H1 (cell line): Measurements from ENCODE around the gene UBA3. TPM values are rescaled to one million over a fixed set of nuclear protein-coding genes. Genes with fewer than 3 reads are reported as not detected.

Source experiments
- CTCF ChIA-PET: fragments of 300-600 bp; sonication (Branson Sonifier 250); formaldehyde crosslinking; loops from one replicate; lab custom pipeline; 2021; ENCODE audit not compliant: partially characterized antibody; lab: Charles Lee
- POLR2A ChIA-PET: fragments of 300-600 bp; sonication (Branson Sonifier 250); formaldehyde crosslinking; loops from one replicate; lab custom pipeline; 2021; ENCODE audit warnings: inconsistent platforms; ENCODE audit not compliant: partially characterized antibody; lab: Charles Lee
- DNase-seq, 2 experiments: peaks; one replicate each; pipeline versions ENCODE4 v3.0.0 to v3.0.0-alpha.2; 2010 to 2022; ENCODE audit warnings: low spot score in 2 of 2, low read depth in 1 of 2, mixed read lengths in 1 of 2
- FAIRE-seq: peaks from 2 replicates; lab custom pipeline; 2011; peaks lifted over from hg19 to GRCh38; lab: Jason Lieb, UNC
- H2AFZ ChIP-seq: 2 replicates; pipeline ENCODE4 v1.8.1; 2012; ENCODE audit warnings: low read length, inconsistent platforms
- H2AK5ac ChIP-seq: 2 replicates; pipeline ENCODE4 v1.6.1; 2013; ENCODE audit warnings: low read depth, low read length
- H2BK120ac ChIP-seq: replicated peaks from 2 replicates; pipeline ENCODE3; 2013; ENCODE audit warnings: low read depth, low read length, inconsistent platforms
- H2BK12ac ChIP-seq: 2 replicates; pipeline ENCODE4 v1.6.1; 2013; ENCODE audit warnings: low read depth, low read length
- H2BK15ac ChIP-seq: 2 replicates; pipeline ENCODE4 v1.6.1; 2013; ENCODE audit warnings: low read length
- H2BK20ac ChIP-seq: 2 replicates; pipeline ENCODE4 v1.6.1; 2013; ENCODE audit warnings: low read length
- H2BK5ac ChIP-seq: 2 replicates; pipeline ENCODE4 v1.6.1; 2013; ENCODE audit warnings: low read depth, low read length
- H3K14ac ChIP-seq: 2 replicates; pipeline ENCODE4 v1.6.1; 2013; ENCODE audit warnings: inconsistent platforms; ENCODE audit not compliant: insufficient read length
- H3K18ac ChIP-seq: 2 replicates; pipeline ENCODE4 v1.6.1; 2013; ENCODE audit warnings: low read length; ENCODE audit errors: extremely low read depth
- H3K23ac ChIP-seq: 2 replicates; pipeline ENCODE4 v1.6.1; 2013; ENCODE audit warnings: inconsistent platforms; ENCODE audit not compliant: insufficient read length
- H3K23me2 ChIP-seq: 2 replicates; pipeline ENCODE4 v1.6.1; 2013; ENCODE audit warnings: low read depth, low read length
- H3K27ac ChIP-seq: 2 replicates; pipeline ENCODE4 v1.6.1; 2011; ENCODE audit warnings: low read depth, low read length, inconsistent platforms
- H3K27me3 ChIP-seq, 4 experiments: replicated peaks in 1 of 4; 1 replicate in 1 of 4; 2 replicates in 3 of 4; pipeline versions ENCODE4 v1.6.1 to v1.8.1; 2011 to 2013; ENCODE audit warnings: low read length in 3 of 4, mild to moderate bottlenecking in 3 of 4, inconsistent platforms in 2 of 4, mixed read lengths in 2 of 4, moderate library complexity in 1 of 4; ENCODE audit not compliant: control insufficient read depth in 3 of 4, insufficient read depth in 3 of 4; ENCODE audit errors: extremely low read depth in 1 of 4
- H3K36me3 ChIP-seq, 4 experiments: 2 replicates each; pipeline versions ENCODE4 v1.6.1 to v1.8.1; 2011 to 2013; ENCODE audit warnings: mild to moderate bottlenecking in 4 of 4, low read length in 3 of 4, moderate library complexity in 2 of 4, control low read depth in 1 of 4, inconsistent platforms in 1 of 4; ENCODE audit not compliant: insufficient read depth in 4 of 4, control insufficient read depth in 2 of 4
- H3K4ac ChIP-seq: replicated peaks from 2 replicates; pipeline ENCODE3; 2013; ENCODE audit warnings: low read length, low read depth, mixed read lengths, inconsistent platforms; ENCODE audit not compliant: insufficient read length
- H3K4me1 ChIP-seq, 4 experiments: replicated peaks in 1 of 4; 1 replicate in 1 of 4; 2 replicates in 3 of 4; pipeline versions ENCODE4 v1.6.1 to v1.8.1; 2011 to 2013; ENCODE audit warnings: low read length in 3 of 4, inconsistent platforms in 2 of 4, mixed read lengths in 1 of 4; ENCODE audit not compliant: insufficient read depth in 4 of 4, control insufficient read depth in 3 of 4
- H3K4me2 ChIP-seq, 2 experiments: 2 replicates each; pipeline versions ENCODE4 v1.6.1 to v1.8.1; 2011 to 2013; ENCODE audit warnings: low read depth in 2 of 2, low read length in 2 of 2, control low read depth in 1 of 2, inconsistent platforms in 1 of 2, mild to moderate bottlenecking in 1 of 2; ENCODE audit not compliant: insufficient read depth in 1 of 2
- H3K4me3 ChIP-seq, 4 experiments: fragments of 200-600, 300-600 bp in 1 of 4; sonication (generic), shearing (Covaris generic), sonication (Bioruptor Twin) in 1 of 4; 2 replicates each; pipeline versions ENCODE4 v1.5.1 to v1.8.1; 2011 to 2016; ENCODE audit warnings: low read length in 4 of 4, low read depth in 3 of 4, control low read depth in 2 of 4, inconsistent platforms in 2 of 4, mild to moderate bottlenecking in 2 of 4, mixed read lengths in 1 of 4, moderate library complexity in 1 of 4; ENCODE audit not compliant: insufficient read depth in 2 of 4; ENCODE audit errors: extremely low read depth in 1 of 4
- H3K56ac ChIP-seq: replicated peaks from 2 replicates; pipeline ENCODE3; 2013; ENCODE audit warnings: low read depth, mild to moderate bottlenecking, mixed read lengths, low read length, inconsistent platforms; ENCODE audit not compliant: insufficient read length
- H3K79me1 ChIP-seq: 2 replicates; pipeline ENCODE4 v1.6.1; 2013; ENCODE audit warnings: low read depth, low read length, control low read depth
- H3K79me2 ChIP-seq, 2 experiments: 2 replicates each; pipeline versions ENCODE4 v1.6.1 to v1.8.1; 2012 to 2013; ENCODE audit warnings: low read length in 2 of 2, mild to moderate bottlenecking in 2 of 2, inconsistent platforms in 1 of 2; ENCODE audit not compliant: insufficient read depth in 2 of 2, control insufficient read depth in 1 of 2
- H3K9ac ChIP-seq, 4 experiments: replicated peaks in 1 of 4; 1 replicate in 1 of 4; 2 replicates in 3 of 4; pipeline versions ENCODE4 v1.6.1 to v1.8.1; 2011 to 2013; ENCODE audit warnings: low read depth in 3 of 4, low read length in 3 of 4, control low read depth in 2 of 4, mild to moderate bottlenecking in 2 of 4, moderate library complexity in 2 of 4, inconsistent platforms in 1 of 4; ENCODE audit errors: extremely low read depth in 1 of 4
- H3K9me3 ChIP-seq, 2 experiments: 2 replicates each; pipeline versions ENCODE4 v1.6.1 to v1.8.1; 2012 to 2013; ENCODE audit warnings: mild to moderate bottlenecking in 2 of 2, moderate library complexity in 2 of 2, control low read depth in 1 of 2, inconsistent platforms in 1 of 2, low read depth in 1 of 2, low read length in 1 of 2, mixed read lengths in 1 of 2; ENCODE audit not compliant: insufficient read depth in 2 of 2
- H4K20me1 ChIP-seq, 2 experiments: replicated peaks in 1 of 2; 2 replicates each; pipeline versions ENCODE3 to v1.8.1; 2011 to 2013; ENCODE audit warnings: inconsistent platforms in 2 of 2, low read length in 2 of 2, mild to moderate bottlenecking in 1 of 2; ENCODE audit not compliant: insufficient read depth in 2 of 2, control insufficient read depth in 1 of 2
- H4K5ac ChIP-seq: 2 replicates; pipeline ENCODE4 v1.6.1; 2013; ENCODE audit warnings: low read length, low read depth, mixed read lengths, inconsistent platforms; ENCODE audit not compliant: insufficient read length
- H4K8ac ChIP-seq: 2 replicates; pipeline ENCODE4 v1.8.0; 2013; ENCODE audit warnings: mild to moderate bottlenecking, moderate library complexity, low read length, inconsistent platforms; ENCODE audit not compliant: insufficient read depth; ENCODE audit errors: extremely low read depth
- H4K91ac ChIP-seq: replicated peaks from 2 replicates; pipeline ENCODE3; 2013; ENCODE audit warnings: low read length, mixed read lengths, inconsistent platforms; ENCODE audit not compliant: insufficient read length
- CTBP2 ChIP-seq: IDR thresholded peaks from 2 replicates; pipeline ENCODE4 v1.7.0; 2011; ENCODE audit warnings: borderline replicate concordance, mild to moderate bottlenecking, moderate library complexity, mixed read lengths, low read length; ENCODE audit not compliant: insufficient read depth, insufficient read length
- USF2 ChIP-seq: IDR thresholded peaks from 2 replicates; pipeline ENCODE4 v1.6.1; 2011; ENCODE audit warnings: low read length, improper control_type of control experiment
- ZNF274 ChIP-seq: IDR thresholded peaks from 2 replicates; pipeline ENCODE4 v1.7.0; 2012; ENCODE audit warnings: low read length, borderline replicate concordance; ENCODE audit errors: extremely low read depth
- WGBS, 2 experiments: shearing (Covaris generic) in 1 of 2; methylation state at CpG; one replicate each; pipeline versions ENCODE4 v1.1.6 to v1.1.7; 2013 to 2015; ENCODE audit warnings: low lambda C conversion rate in 2 of 2, mixed read lengths in 2 of 2, inconsistent platforms in 1 of 2, low coverage in 1 of 2, missing lambda C conversion rate in 1 of 2; ENCODE audit not compliant: insufficient replicate concordance in 2 of 2, insufficient coverage in 1 of 2, insufficient read length in 1 of 2; ENCODE audit errors: extremely low coverage in 1 of 2, missing lambda C conversion rate in 1 of 2; 5-methylcytosine and 5-hydroxymethylcytosine counted together
- polyA plus RNA-seq, 7 experiments: library from polyadenylated mRNA; depleted of rRNA in 3 of 7; stranded (reverse) in 5 of 7; unstranded in 2 of 7; fragments of >200 nt in 5 of 7; fragments of 200-250 nt in 2 of 7; gene quantifications; 1 replicate in 5 of 7; 2 replicates in 1 of 7; 4 replicates in 1 of 7; pipeline versions ENCODE4 v1.2.1 to v1.2.3, GENCODE V29; 2011 to 2013; ENCODE audit warnings: missing spikeins in 2 of 7, mixed read lengths in 2 of 7
- total RNA-seq: library from RNA; stranded (reverse); fragmentation: NEBNext Ultra II Directional; extraction: Animal tissue kit (Norgen Biotek cat#: 25700); gene quantifications from 2 replicates; pipeline ENCODE4 v1.2.1, GENCODE V29; 2021

Gene UBA3
- total and polyA plus RNA-seq, 2 of the 8 experiments (the other 6 are each of a cell fraction or from before 2014, with no cell fraction given): 40.8 to 97.8 TPM

GRCh38 chr3:69088063-69088462 lies 7.9 kb upstream of the UBA3 start:
- CTCF ChIA-PET: interaction anchor here (1.4 kb wide), 1 partner anchor 10 kb away, joined by 4 read pairs; no protein-coding TSS in a partner anchor
- peaks cover 4 to 14% (median 7%) of the 10 kb centered on the region in 4 experiments; a peak in 6 of 7 replicates for H3K4me1 ChIP-seq

More at GRCh38 chr3:69088063-69088462, 7.9 kb upstream of the UBA3 start:
- H4K5ac ChIP-seq: no peak overlapping the region
- no peaks in the 10 kb centered on the region for H3K27me3 ChIP-seq
- no peak overlapping the region for H3K9ac ChIP-seq
- H3K4me3 ChIP-seq: no peak overlapping the region
- no peak overlapping the region for H3K18ac ChIP-seq
- POLR2A ChIA-PET: no interaction called here
- H3K4me2 ChIP-seq: no peak overlapping the region
- H2AFZ ChIP-seq: no peak overlapping the region
- DNase-seq (no peak), FAIRE-seq (no peak)
- peaks cover 0 to 1% of the 10 kb centered on the region in 2 experiments for H4K20me1 ChIP-seq
- no peak overlapping the region for H3K4ac ChIP-seq
- no peaks in the 10 kb centered on the region for H3K79me2 ChIP-seq
- no peaks in the 10 kb centered on the region for H3K79me1 ChIP-seq
- no peak for TF ChIP-seq ZNF274
- TF ChIP-seq USF2: no peak
- no peak for TF ChIP-seq CTBP2
- no peak overlapping the region for H2BK120ac ChIP-seq
- H3K14ac ChIP-seq: no peak overlapping the region
- H2BK5ac ChIP-seq: no peak overlapping the region
- H3K27ac ChIP-seq: no peak overlapping the region
- no peaks in the 10 kb centered on the region for H3K9me3 ChIP-seq
- H4K8ac ChIP-seq: no peak overlapping the region
- H4K91ac ChIP-seq: no peak overlapping the region
- H3K36me3 ChIP-seq: no peaks in the 10 kb centered on the region
- H3K56ac ChIP-seq: no peak overlapping the region
- H2AK5ac ChIP-seq: no peak overlapping the region
- no peak overlapping the region for H3K23ac ChIP-seq
- H3K23me2 ChIP-seq: peaks cover 4% of the 10 kb centered on the region
- no peak overlapping the region for H2BK15ac ChIP-seq
- no peak overlapping the region for H2BK12ac ChIP-seq
- no peak overlapping the region for H2BK20ac ChIP-seq
- 81% methylated on average over 2 of the region's 2 CpGs; no CpG with 5 or more reads in 1 of the 2 experiments for whole genome bisulfite sequencing, 2 experiments
